ENCODE data around the gene HCFC2. TPM values are rescaled to one million over a fixed set of nuclear protein-coding genes. Genes with fewer than 3 reads are reported as not detected.
"Not testable (repeated sequence)": the region's sequence is repeated elsewhere in the genome, so short reads cannot be mapped to it uniquely, and the experiment has no call there.

HCFC2 gene
- total RNA-seq, 4 donors from 2014 or later = 13.3 to 46.4 (median 20.2) TPM

DNA sequence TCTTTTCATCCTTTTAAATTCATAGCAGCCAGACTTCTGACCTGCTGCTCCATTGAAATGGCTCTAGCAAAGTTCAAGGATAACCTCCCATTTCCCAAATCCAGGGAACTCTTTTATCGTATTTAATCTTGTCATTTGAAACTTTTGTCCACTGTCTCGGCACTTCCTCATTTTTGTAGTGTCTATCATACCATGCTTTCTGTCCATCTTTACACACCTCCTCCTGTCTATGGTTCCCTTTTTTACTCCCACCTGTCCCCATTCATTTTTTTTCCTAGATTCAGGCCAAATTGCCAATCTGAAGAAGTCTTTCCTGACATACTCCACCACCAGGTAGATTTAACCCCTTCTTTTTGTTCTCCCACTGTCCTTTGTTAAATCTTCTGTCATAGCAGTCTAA is 42.6 kb downstream of the HCFC2 start:
- WGBS, 2 donors (ENCODE audit: low coverage in 1 of 2) = 87 to 100% methylated on average over 2 of the region's 2 CpGs
- H3K27me3 ChIP-seq = no peaks in the 10 kb centered on the region
- peaks cover 0 to 5% (median 0%) of the 10 kb centered on the region in 4 donors for H3K4me1 ChIP-seq
- intact Hi-C loops (cut with DNase I; ENCODE audit: low total_unique reads) = loop anchor here (10.0 kb wide), 1 partner anchor 142 kb away; the partner anchor contains the start of gene TDG
- in situ Hi-C loops (cut with MboI; ENCODE audit: low pct_ligation_motif_present in 1 of 4, low pct_unique_long_range_greater_than_20kb in 1 of 4, low sequenced_read_pairs in 3 of 4) = loop anchor here in 2 of 4 donors (10.0 to 25.0 kb wide), 2 partner anchors 170 to 222 kb away; partner anchors contain the start of gene HSP90B1 (in 1 of the 2)
- no peak overlapping the region for H3K4me3 ChIP-seq
- H3K36me3 ChIP-seq = peaks cover 0 to 7% (median 2%) of the 10 kb centered on the region in 4 donors
- no peak for DNase-seq
- TF ChIP-seq EP300 (IDR thresholded peaks at IDR 0.05; ENCODE audit: low read depth) = no peak
- TF ChIP-seq POLR2A (IDR thresholded peaks at IDR 0.05) = no peak
- TF ChIP-seq, protein P1, sequence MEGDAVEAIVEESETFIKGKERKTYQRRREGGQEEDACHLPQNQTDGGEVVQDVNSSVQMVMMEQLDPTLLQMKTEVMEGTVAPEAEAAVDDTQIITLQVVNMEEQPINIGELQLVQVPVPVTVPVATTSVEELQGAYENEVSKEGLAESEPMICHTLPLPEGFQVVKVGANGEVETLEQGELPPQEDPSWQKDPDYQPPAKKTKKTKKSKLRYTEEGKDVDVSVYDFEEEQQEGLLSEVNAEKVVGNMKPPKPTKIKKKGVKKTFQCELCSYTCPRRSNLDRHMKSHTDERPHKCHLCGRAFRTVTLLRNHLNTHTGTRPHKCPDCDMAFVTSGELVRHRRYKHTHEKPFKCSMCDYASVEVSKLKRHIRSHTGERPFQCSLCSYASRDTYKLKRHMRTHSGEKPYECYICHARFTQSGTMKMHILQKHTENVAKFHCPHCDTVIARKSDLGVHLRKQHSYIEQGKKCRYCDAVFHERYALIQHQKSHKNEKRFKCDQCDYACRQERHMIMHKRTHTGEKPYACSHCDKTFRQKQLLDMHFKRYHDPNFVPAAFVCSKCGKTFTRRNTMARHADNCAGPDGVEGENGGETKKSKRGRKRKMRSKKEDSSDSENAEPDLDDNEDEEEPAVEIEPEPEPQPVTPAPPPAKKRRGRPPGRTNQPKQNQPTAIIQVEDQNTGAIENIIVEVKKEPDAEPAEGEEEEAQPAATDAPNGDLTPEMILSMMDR (IDR thresholded peaks at IDR 0.05) = no peak
- no peak for TF ChIP-seq POLR2AphosphoS5 (IDR thresholded peaks at IDR 0.05)
- no peaks in the 10 kb centered on the region for H3K9me3 ChIP-seq
- H3K27ac ChIP-seq = no peak overlapping the region

DNA sequence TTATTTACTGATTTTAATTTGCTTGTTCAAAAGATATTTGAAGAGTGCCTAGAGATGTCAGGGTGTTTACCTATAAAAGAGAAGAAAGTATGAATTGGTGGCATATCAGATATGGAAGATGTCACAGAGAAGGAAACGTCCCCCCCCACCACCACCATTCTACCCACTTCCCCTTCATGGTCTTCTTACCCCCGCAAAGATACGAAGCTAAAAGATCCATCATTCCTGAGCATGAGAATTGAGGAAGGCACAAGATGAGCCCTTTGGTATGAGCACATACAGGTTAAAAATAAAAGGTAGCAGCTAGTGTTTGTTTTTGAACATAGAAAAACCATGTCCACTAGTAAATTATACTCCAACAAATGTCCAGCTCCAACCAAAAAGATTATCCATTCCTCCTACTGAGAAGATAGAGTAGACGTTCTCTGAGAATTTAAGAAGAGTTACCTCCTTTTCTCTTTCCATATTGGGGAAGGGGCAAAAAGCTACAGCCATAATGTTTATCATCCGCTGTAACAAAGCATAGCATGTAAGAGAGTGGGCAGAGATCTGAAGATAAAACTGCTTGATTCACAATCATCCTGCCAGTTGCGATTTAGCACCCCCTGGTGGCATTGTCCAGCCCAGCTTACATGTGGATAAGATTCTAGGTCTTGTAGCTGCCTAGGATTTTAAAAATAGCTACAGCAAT is 44.6 kb downstream of the HCFC2 start:
- in situ Hi-C loops (cut with MboI; ENCODE audit: low pct_ligation_motif_present in 1 of 4, low pct_unique_long_range_greater_than_20kb in 1 of 4, low sequenced_read_pairs in 3 of 4) (loop anchor here in 2 of 4 donors (10.0 to 25.0 kb wide), 2 partner anchors 172 to 224 kb away; partner anchors contain the start of gene HSP90B1 (in 1 of the 2)), intact Hi-C loops (cut with DNase I; ENCODE audit: low total_unique reads) (loop anchor here (10.0 kb wide), 1 partner anchor 144 kb away; the partner anchor contains the start of gene TDG)
- Histone ChIP-seq H3K4me1 (peaks cover 0 to 5% (median 0%) of the 10 kb centered on the region in 4 donors), H3K27me3 (no peaks in the 10 kb centered on the region), H3K4me3 (no peak overlapping the region), H3K36me3 (peaks cover 0 to 3% (median 0%) of the 10 kb centered on the region in 4 donors), H3K9me3 (no peaks in the 10 kb centered on the region), H3K27ac (no peak overlapping the region)
- DNase-seq = peak; percentile 86
- 18 to 44% methylated on average over 4 to 6 of the region's 6 CpGs for WGBS, 2 donors (ENCODE audit: low coverage in 1 of 2)
- TF ChIP-seq, protein P1 (IDR thresholded peaks at IDR 0.05) = peak; percentile 73 to 89 (median 83)
- TF ChIP-seq POLR2A (IDR thresholded peaks at IDR 0.05) = no peak

DNA sequence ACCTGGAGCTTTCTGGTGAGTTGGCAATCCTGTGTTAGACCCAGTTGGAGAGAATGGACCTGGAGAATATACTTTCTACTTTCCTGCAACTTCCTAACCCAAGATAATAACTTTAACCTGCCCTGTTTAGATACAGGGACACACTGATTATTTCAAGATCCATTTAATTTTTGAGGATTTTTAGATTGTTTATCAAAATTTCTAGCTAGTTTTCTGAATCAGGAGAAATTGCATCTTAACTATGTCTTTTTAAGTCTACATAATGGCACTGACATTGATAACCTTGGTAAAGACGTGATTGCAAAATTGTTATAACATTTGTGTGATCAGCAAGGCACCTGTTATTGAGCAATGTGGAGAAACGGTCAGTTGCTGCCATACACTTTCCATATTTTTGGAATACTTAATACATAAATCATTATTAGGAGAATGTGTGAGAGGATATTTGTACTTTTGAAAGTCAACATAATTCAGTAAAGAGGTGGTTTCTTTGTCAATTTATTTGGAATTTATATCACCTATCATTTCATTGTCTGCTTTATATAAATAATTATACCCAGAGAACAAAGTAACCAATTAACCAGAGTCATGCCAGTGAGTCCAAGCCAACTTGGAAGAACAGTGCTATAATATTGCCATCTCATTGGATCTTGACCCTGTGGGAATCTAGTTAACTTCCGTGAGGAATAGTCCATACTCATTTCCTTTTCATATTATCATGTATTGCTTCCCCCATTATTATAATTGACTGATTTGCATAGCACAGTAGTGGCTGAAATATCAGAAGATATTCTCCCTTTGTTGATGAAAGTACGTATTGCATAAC is 45.3 kb downstream of the HCFC2 start:
- in situ Hi-C loops (cut with MboI; ENCODE audit: low pct_ligation_motif_present in 1 of 4, low pct_unique_long_range_greater_than_20kb in 1 of 4, low sequenced_read_pairs in 3 of 4) = loop anchor here in 3 of 4 donors (5.0 to 25.0 kb wide), 3 partner anchors 172 to 227 kb away; partner anchors contain the start of gene HSP90B1 (in 1 of the 3)
- TF ChIP-seq EP300 (IDR thresholded peaks at IDR 0.05; ENCODE audit: low read depth) (no peak), POLR2AphosphoS5 (IDR thresholded peaks at IDR 0.05) (no peak)
- TF ChIP-seq, protein P1 (IDR thresholded peaks at IDR 0.05) = peak in 1 of 5 experiments; percentile 16

DNA sequence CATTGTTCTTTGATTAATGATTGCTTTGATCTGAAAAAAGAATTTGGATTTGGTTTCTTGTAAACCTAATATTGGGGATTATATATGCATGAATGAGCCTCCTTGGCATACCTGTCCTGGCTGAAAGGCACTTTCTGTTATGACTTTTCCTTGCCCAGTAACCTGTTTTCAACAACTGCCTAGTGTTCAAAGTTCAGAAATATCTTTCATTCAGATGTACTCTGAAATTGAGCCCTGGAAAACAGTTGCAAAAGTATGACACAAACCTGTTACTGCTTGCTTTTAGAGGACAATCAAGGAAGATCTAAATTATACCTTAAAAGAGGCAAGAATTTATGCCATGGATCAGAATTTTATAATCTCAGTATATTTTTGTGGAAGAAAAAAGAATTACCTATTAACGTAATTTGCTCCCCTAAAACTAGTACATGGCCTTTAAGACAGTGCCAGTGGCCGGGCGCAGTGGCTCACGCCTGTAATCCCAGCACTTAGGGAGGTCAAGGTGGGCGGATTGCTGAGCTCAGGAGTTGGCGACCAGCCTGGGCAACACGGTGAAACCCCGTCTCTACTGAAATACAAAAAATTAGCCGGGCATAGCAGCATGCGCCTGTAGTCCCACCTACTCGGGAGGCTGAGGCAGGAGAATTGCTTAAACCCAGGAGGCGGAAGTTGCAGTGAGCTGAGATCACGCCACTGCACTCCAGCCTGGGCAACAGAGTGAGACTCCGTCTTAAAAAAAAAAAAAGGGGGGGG is 50.7 kb downstream of the HCFC2 start:
- in situ Hi-C loops (cut with MboI; ENCODE audit: low pct_ligation_motif_present in 1 of 4, low pct_unique_long_range_greater_than_20kb in 1 of 4, low sequenced_read_pairs in 3 of 4) = loop anchor here in 2 of 4 donors (5.0 to 25.0 kb wide), 2 partner anchors 178 to 233 kb away; partner anchors contain the start of gene HSP90B1 (in 1 of the 2)
- intact Hi-C loops (cut with DNase I; ENCODE audit: low total_unique reads); H3K4me3 ChIP-seq; DNase-seq; H3K27me3 ChIP-seq; H3K4me1 ChIP-seq; H3K27ac ChIP-seq; H3K9me3 ChIP-seq: not testable (repeated sequence)
- 88 to 89% methylated on average over 4 to 14 of the region's 14 CpGs for WGBS, 2 donors (ENCODE audit: low coverage in 1 of 2)
- peaks cover 0 to 24% (median 9%) of the 10 kb centered on the region in 4 donors for H3K36me3 ChIP-seq

More for the DNA sequence above, 45.3 kb downstream of the HCFC2 start:
- H3K27ac ChIP-seq = no peak overlapping the region
- H3K4me1 ChIP-seq = peaks cover 0 to 8% (median 2%) of the 10 kb centered on the region in 4 donors
- no peaks in the 10 kb centered on the region for H3K9me3 ChIP-seq
- WGBS, 2 donors (ENCODE audit: low coverage in 1 of 2) = 70 to 75% methylated on average over 4 of the region's 4 CpGs
- no peak for DNase-seq
- intact Hi-C loops (cut with DNase I; ENCODE audit: low total_unique reads) = loop anchor here (10.0 kb wide), 1 partner anchor 145 kb away; the partner anchor contains the start of gene TDG
- H3K4me3 ChIP-seq = no peak overlapping the region
- H3K36me3 ChIP-seq = no peaks in the 10 kb centered on the region
- no peaks in the 10 kb centered on the region for H3K27me3 ChIP-seq
